HepG2 (cell line): ENCODE data around the gene CFAP92. TPM values are rescaled to one million over a fixed set of nuclear protein-coding genes. Genes with fewer than 3 reads are reported as not detected.

Experiments used
- EHMT2 ChIP-seq: fragments of 200-600 bp; sonication (generic); IDR thresholded peaks from 2 replicates; pipeline ENCODE4 v1.7.0; 2017; ENCODE audit warnings: antibody characterized with exemption, low read depth, low read length, borderline replicate concordance
- EZH2 ChIP-seq: conservative IDR thresholded peaks from 2 replicates; pipeline ENCODE4 v1.6.1; 2012; ENCODE audit warnings: mild to moderate bottlenecking, low read depth, low read length, moderate library complexity
- FOSL1 ChIP-seq: sonication (generic); formaldehyde crosslinking; IDR thresholded peaks from 2 replicates; pipeline ENCODE4 v1.9.0; 2021; ENCODE audit warnings: missing genetic modification reagents, borderline replicate concordance
- GTF2F1 ChIP-seq: fragments of 150-350 bp; IDR thresholded peaks from 2 replicates; pipeline ENCODE4 v1.6.1; 2014; ENCODE audit warnings: low read length
- MAFG ChIP-seq: sonication (generic); formaldehyde crosslinking; IDR thresholded peaks from 2 replicates; pipeline ENCODE4 v1.5.1; 2020; ENCODE audit warnings: mild to moderate bottlenecking, missing genetic modification reagents
- MEIS2 ChIP-seq: sonication (generic); formaldehyde crosslinking; IDR thresholded peaks from 2 replicates; pipeline ENCODE4 v1.9.0; 2021; ENCODE audit warnings: mild to moderate bottlenecking, missing genetic modification reagents
- NCOA2 ChIP-seq: sonication (generic); formaldehyde crosslinking; IDR thresholded peaks from 2 replicates; pipeline ENCODE4 v1.8.0; 2022; ENCODE audit warnings: inconsistent platforms
- PHF5A ChIP-seq: IDR thresholded peaks from one replicate; pipeline ENCODE4 v1.6.1; 2018; ENCODE audit warnings: low read depth, missing genetic modification reagents; ENCODE audit not compliant: unreplicated experiment
- TCF7 ChIP-seq: sonication (generic); IDR thresholded peaks from 2 replicates; pipeline ENCODE4 v1.6.1; 2016; ENCODE audit warnings: antibody characterized with exemption, low read depth
- TEAD2 ChIP-seq: sonication (generic); formaldehyde crosslinking; IDR thresholded peaks from 2 replicates; pipeline ENCODE4 v1.9.0; 2021; ENCODE audit warnings: missing genetic modification reagents
- U2AF1 ChIP-seq: fragments of 200-400 bp; formaldehyde crosslinking; optimal IDR thresholded peaks from 2 replicates; pipeline ENCODE3; 2017; ENCODE audit warnings: mild to moderate bottlenecking, low read depth, low read length
- ZBTB26 ChIP-seq: IDR thresholded peaks from 2 replicates; pipeline ENCODE4 v1.6.1; 2016; ENCODE audit warnings: missing compliant biosample characterization, missing genetic modification reagents, borderline replicate concordance
- ZNF256 ChIP-seq: sonication (generic); formaldehyde crosslinking; conservative IDR thresholded peaks from 2 replicates; pipeline ENCODE4 v1.4.0; 2020; ENCODE audit warnings: missing genetic modification reagents
- polyA plus RNA-seq, 8 experiments: library from polyadenylated mRNA; depleted of rRNA in 3 of 8; stranded (reverse) in 7 of 8; unstranded in 1 of 8; fragments of >200 nt; fragmentation: Illumina TruSeq in 4 of 8; extraction: Trizol in 4 of 8; gene quantifications; 2 replicates each; pipeline versions ENCODE4 v1.2.1 to v1.2.3, GENCODE V29; 2011 to 2016; ENCODE audit warnings: low read depth in 4 of 8, missing spikeins in 1 of 8, mixed read lengths in 1 of 8; ENCODE audit not compliant: insufficient read depth in 1 of 8
- total RNA-seq, 5 experiments: library from RNA; depleted of rRNA; stranded (reverse); fragments of >200 nt; fragmentation: Illumina TruSeq; extraction: Trizol; gene quantifications; 2 replicates each; pipeline ENCODE4 v1.2.3, GENCODE V29; 2016; ENCODE audit warnings: low read depth in 1 of 5
- TF ChIP-seq, protein P1 (sequence below): sonication (generic); formaldehyde crosslinking; IDR thresholded peaks from 2 replicates; pipeline ENCODE4 v1.5.0; 2020; ENCODE audit warnings: mild to moderate bottlenecking, missing genetic modification reagents, moderate library complexity
- TF ChIP-seq, protein P2 (sequence below): sonication (generic); formaldehyde crosslinking; IDR thresholded peaks from 2 replicates; pipeline ENCODE4 v1.4.0; 2020; ENCODE audit warnings: mild to moderate bottlenecking, missing genetic modification reagents
- TF ChIP-seq, protein P3 (sequence below): sonication (generic); IDR thresholded peaks from 2 replicates; pipeline ENCODE4 v1.6.1; 2016; ENCODE audit warnings: low read depth, borderline replicate concordance
- TF ChIP-seq, protein P4 (sequence below): sonication (generic); formaldehyde crosslinking; IDR thresholded peaks from 2 replicates; pipeline ENCODE4 v1.5.1; 2020; ENCODE audit warnings: mild to moderate bottlenecking, missing genetic modification reagents, moderate library complexity

Gene CFAP92
- total and polyA plus RNA-seq, 2 of the 13 experiments (the other 11 are each of a cell fraction or from before 2014, with no cell fraction given) = 0.18 to 0.46 TPM

DNA sequence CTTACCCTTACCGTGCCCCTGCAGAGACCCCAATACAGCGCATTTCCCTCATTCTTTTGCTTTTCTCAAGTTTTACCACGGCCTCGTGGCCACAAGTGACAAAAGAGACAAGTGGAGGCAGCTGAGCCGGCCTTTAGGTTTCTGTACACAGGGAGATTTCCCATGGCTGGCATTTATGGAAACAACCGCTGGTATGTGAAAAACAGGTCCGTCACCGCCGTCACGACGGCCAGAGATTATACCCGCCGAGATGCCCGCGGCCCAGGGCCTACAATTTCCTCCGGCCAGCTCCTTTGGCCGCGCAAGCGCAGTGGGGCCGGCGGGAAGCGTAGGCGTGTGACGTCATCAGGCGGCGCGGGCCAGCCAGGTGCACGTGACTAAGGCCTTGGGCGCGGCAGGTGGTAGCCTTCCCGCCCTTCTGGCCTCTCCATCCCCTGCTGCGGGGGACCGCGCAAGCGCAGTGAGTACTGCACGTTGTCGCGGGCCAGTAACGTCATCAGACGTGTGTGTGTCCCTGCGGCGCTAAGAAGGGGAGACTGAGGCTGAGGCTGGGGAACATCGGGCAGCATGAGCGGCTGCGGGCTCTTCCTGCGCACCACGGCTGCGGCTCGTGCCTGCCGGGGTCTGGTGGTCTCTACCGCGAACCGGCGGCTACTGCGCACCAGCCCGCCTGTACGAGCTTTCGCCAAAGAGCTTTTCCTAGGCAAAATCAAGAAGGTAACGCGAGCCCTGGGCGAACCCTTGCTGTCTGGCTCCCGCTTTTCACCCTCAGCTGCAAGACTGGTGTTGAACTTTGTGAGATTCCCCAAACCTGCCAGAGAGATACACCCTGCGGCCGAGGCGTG lies 114.5 kb downstream of the CFAP92 start, which contains the start of gene ACAD9 (continued):
- TF ChIP-seq, protein P1, sequence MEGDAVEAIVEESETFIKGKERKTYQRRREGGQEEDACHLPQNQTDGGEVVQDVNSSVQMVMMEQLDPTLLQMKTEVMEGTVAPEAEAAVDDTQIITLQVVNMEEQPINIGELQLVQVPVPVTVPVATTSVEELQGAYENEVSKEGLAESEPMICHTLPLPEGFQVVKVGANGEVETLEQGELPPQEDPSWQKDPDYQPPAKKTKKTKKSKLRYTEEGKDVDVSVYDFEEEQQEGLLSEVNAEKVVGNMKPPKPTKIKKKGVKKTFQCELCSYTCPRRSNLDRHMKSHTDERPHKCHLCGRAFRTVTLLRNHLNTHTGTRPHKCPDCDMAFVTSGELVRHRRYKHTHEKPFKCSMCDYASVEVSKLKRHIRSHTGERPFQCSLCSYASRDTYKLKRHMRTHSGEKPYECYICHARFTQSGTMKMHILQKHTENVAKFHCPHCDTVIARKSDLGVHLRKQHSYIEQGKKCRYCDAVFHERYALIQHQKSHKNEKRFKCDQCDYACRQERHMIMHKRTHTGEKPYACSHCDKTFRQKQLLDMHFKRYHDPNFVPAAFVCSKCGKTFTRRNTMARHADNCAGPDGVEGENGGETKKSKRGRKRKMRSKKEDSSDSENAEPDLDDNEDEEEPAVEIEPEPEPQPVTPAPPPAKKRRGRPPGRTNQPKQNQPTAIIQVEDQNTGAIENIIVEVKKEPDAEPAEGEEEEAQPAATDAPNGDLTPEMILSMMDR (CRISPR knock-in tag) = peak; percentile 17
- TF ChIP-seq, protein P2, sequence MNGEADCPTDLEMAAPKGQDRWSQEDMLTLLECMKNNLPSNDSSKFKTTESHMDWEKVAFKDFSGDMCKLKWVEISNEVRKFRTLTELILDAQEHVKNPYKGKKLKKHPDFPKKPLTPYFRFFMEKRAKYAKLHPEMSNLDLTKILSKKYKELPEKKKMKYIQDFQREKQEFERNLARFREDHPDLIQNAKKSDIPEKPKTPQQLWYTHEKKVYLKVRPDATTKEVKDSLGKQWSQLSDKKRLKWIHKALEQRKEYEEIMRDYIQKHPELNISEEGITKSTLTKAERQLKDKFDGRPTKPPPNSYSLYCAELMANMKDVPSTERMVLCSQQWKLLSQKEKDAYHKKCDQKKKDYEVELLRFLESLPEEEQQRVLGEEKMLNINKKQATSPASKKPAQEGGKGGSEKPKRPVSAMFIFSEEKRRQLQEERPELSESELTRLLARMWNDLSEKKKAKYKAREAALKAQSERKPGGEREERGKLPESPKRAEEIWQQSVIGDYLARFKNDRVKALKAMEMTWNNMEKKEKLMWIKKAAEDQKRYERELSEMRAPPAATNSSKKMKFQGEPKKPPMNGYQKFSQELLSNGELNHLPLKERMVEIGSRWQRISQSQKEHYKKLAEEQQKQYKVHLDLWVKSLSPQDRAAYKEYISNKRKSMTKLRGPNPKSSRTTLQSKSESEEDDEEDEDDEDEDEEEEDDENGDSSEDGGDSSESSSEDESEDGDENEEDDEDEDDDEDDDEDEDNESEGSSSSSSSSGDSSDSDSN (CRISPR knock-in tag) = peak; percentile 84
- TF ChIP-seq FOSL1 (CRISPR knock-in tag) (no peak), TEAD2 (CRISPR knock-in tag) (0 out of 2 replicates have a peak, but pooled peaks have one; percentile 37), NCOA2 (CRISPR knock-in tag) (peak; percentile 75), EZH2 (no peak), MEIS2 (peak; percentile 89), PHF5A (CRISPR knock-in tag) (peak; percentile 78), MAFG (CRISPR knock-in tag) (no peak), U2AF1 (peak; percentile 50), GTF2F1 (no peak; the same call in 1 of the 2 replicates), TCF7 (no peak), EHMT2 (no peak), ZBTB26 (CRISPR knock-in tag) (peak; percentile 82; the same call in 1 of the 2 replicates), ZNF256 (CRISPR knock-in tag) (peak; percentile 96)
- TF ChIP-seq, protein P3, sequence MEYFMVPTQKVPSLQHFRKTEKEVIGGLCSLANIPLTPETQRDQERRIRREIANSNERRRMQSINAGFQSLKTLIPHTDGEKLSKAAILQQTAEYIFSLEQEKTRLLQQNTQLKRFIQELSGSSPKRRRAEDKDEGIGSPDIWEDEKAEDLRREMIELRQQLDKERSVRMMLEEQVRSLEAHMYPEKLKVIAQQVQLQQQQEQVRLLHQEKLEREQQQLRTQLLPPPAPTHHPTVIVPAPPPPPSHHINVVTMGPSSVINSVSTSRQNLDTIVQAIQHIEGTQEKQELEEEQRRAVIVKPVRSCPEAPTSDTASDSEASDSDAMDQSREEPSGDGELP = no peak; the same call in 1 of the 2 replicates
- TF ChIP-seq, protein P4, sequence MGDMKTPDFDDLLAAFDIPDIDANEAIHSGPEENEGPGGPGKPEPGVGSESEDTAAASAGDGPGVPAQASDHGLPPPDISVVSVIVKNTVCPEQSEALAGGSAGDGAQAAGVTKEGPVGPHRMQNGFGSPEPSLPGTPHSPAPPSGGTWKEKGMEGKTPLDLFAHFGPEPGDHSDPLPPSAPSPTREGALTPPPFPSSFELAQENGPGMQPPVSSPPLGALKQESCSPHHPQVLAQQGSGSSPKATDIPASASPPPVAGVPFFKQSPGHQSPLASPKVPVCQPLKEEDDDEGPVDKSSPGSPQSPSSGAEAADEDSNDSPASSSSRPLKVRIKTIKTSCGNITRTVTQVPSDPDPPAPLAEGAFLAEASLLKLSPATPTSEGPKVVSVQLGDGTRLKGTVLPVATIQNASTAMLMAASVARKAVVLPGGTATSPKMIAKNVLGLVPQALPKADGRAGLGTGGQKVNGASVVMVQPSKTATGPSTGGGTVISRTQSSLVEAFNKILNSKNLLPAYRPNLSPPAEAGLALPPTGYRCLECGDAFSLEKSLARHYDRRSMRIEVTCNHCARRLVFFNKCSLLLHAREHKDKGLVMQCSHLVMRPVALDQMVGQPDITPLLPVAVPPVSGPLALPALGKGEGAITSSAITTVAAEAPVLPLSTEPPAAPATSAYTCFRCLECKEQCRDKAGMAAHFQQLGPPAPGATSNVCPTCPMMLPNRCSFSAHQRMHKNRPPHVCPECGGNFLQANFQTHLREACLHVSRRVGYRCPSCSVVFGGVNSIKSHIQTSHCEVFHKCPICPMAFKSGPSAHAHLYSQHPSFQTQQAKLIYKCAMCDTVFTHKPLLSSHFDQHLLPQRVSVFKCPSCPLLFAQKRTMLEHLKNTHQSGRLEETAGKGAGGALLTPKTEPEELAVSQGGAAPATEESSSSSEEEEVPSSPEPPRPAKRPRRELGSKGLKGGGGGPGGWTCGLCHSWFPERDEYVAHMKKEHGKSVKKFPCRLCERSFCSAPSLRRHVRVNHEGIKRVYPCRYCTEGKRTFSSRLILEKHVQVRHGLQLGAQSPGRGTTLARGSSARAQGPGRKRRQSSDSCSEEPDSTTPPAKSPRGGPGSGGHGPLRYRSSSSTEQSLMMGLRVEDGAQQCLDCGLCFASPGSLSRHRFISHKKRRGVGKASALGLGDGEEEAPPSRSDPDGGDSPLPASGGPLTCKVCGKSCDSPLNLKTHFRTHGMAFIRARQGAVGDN = peak; percentile 99
